K562 (cell line): ENCODE measurements around the gene ADCY9. TPM values are rescaled to one million over a fixed set of nuclear protein-coding genes. Genes with fewer than 3 reads are reported as not detected.

Source experiments
- ATAC-seq: fragments of 200-7000 bp; cut with Tn5 transposase; 3 replicates; pipeline ENCODE4 v1.9.1; 2020; ENCODE audit warnings: moderate library complexity
- BruUV-seq: library from RNA; stranded (reverse); fragments of 400-500 nt; replicated peaks from 2 replicates; lab custom pipeline; 2021; lab: Mats Ljungman, UMichigan
- CTCF ChIA-PET: fragments of 300-600 bp; formaldehyde crosslinking; extraction: SDS; loops from one replicate; lab custom pipeline; 2021; ENCODE audit warnings: low intra/inter-chr PET ratio; lab: Yijun Ruan, JAX
- POLR2A ChIA-PET: fragments of 300-600, 350-650 bp; sonication (Branson Sonifier 250); formaldehyde crosslinking; extraction: SDS; loops from one replicate; lab custom pipeline; 2021; ENCODE audit warnings: antibody characterized with exemption, inconsistent platforms; lab: Yijun Ruan, JAX
- DNase-seq, 4 experiments: peaks; one replicate each; pipeline versions ENCODE4 v3.0.0 to v3.0.0-alpha.2; 2011 to 2018; ENCODE audit warnings: low spot score in 3 of 4, mixed read lengths in 3 of 4; ENCODE audit errors: extremely low read depth in 1 of 4
- FAIRE-seq: peaks from 2 replicates; lab custom pipeline; 2011; peaks lifted over from hg19 to GRCh38; lab: Jason Lieb, UNC
- H2AFZ ChIP-seq: 2 replicates; pipeline ENCODE4 v1.6.0; 2011; ENCODE audit warnings: low read depth, low read length, control low read depth, inconsistent platforms
- H3K27ac ChIP-seq: fragments of 200-600 bp; 3 replicates; pipeline ENCODE4 v1.8.0; 2011; ENCODE audit warnings: low read depth, mild to moderate bottlenecking, control low read depth, inconsistent platforms, low read length, moderate library complexity, mixed read lengths; ENCODE audit errors: extremely low read depth
- H3K27me3 ChIP-seq, 2 experiments: fragments of 300-600 bp in 1 of 2; 2 replicates in 1 of 2; 3 replicates in 1 of 2; pipeline versions ENCODE4 v1.6.0 to v1.8.0; 2011; ENCODE audit warnings: inconsistent platforms in 2 of 2, low read length in 2 of 2, mild to moderate bottlenecking in 1 of 2, mixed read lengths in 1 of 2, moderate library complexity in 1 of 2; ENCODE audit not compliant: control insufficient read depth in 2 of 2, insufficient read depth in 2 of 2
- H3K36me3 ChIP-seq: fragments of 300-600 bp; 3 replicates; pipeline ENCODE4 v1.8.0; 2011; ENCODE audit warnings: mild to moderate bottlenecking, low read length, inconsistent platforms; ENCODE audit not compliant: control insufficient read depth, insufficient read depth
- H3K4me1 ChIP-seq, 2 experiments: fragments of 200-600 bp in 1 of 2; replicated peaks in 1 of 2; 2 replicates in 1 of 2; 3 replicates in 1 of 2; pipeline versions ENCODE4 v1.5.1 to v1.8.0; 2011; ENCODE audit warnings: inconsistent platforms in 2 of 2, low read length in 2 of 2, mild to moderate bottlenecking in 1 of 2, mixed read lengths in 1 of 2, moderate library complexity in 1 of 2; ENCODE audit not compliant: control insufficient read depth in 2 of 2, insufficient read depth in 2 of 2
- H3K4me2 ChIP-seq: 2 replicates; pipeline ENCODE4 v1.6.1; 2011; ENCODE audit warnings: low read length, control low read depth, inconsistent platforms, mixed read lengths; ENCODE audit not compliant: insufficient read depth
- H3K4me3 ChIP-seq: fragments of 200-600 bp; sonication (generic), shearing (Covaris generic); 2 replicates; pipeline ENCODE4 v1.5.1; 2016; ENCODE audit warnings: control low read depth, inconsistent platforms
- H3K79me2 ChIP-seq: fragments of 200-600 bp; 3 replicates; pipeline ENCODE4 v1.8.0; 2011; ENCODE audit warnings: low read length, inconsistent platforms; ENCODE audit not compliant: control insufficient read depth, insufficient read depth
- H3K9ac ChIP-seq, 2 experiments: 2 replicates each; pipeline versions ENCODE4 v1.6.0 to v1.6.1; 2011; ENCODE audit warnings: low read depth in 2 of 2, low read length in 2 of 2, control low read depth in 1 of 2, inconsistent platforms in 1 of 2, mild to moderate bottlenecking in 1 of 2, mixed read lengths in 1 of 2; ENCODE audit not compliant: insufficient read depth in 1 of 2
- H3K9me1 ChIP-seq: one replicate; pipeline ENCODE4 v1.6.0; 2011; ENCODE audit warnings: inconsistent platforms, mild to moderate bottlenecking, low read length, moderate library complexity; ENCODE audit not compliant: control insufficient read depth, insufficient read depth
- H3K9me3 ChIP-seq: replicated peaks from 2 replicates; pipeline ENCODE4 v1.5.1; 2011; ENCODE audit warnings: low read depth, low read length, inconsistent platforms; ENCODE audit not compliant: control insufficient read depth, insufficient read depth
- H4K20me1 ChIP-seq: replicated peaks from 2 replicates; pipeline ENCODE4 v1.6.1; 2011; ENCODE audit warnings: low read length, inconsistent platforms, mixed read lengths; ENCODE audit not compliant: control insufficient read depth, insufficient read depth
- ATF7 ChIP-seq: fragments of 450-650 bp; IDR thresholded peaks from 2 replicates; pipeline ENCODE4 v1.7.1; 2014; ENCODE audit warnings: mild to moderate bottlenecking, moderate library complexity
- CLOCK ChIP-seq: fragments of 250-450 bp; sonication (Bioruptor Pico); IDR thresholded peaks from 2 replicates; pipeline ENCODE4 v1.4.0; 2020; ENCODE audit warnings: mild to moderate bottlenecking, moderate library complexity, borderline replicate concordance
- EGR1 ChIP-seq: fragments of 450-650 bp; conservative IDR thresholded peaks from 2 replicates; pipeline ENCODE4 v1.6.1; 2017; ENCODE audit warnings: mild to moderate bottlenecking
- GTF2B ChIP-seq: IDR thresholded peaks from 2 replicates; pipeline ENCODE4 v1.6.1; 2011; ENCODE audit not compliant: insufficient read length; ENCODE audit errors: extremely low read depth
- JUN ChIP-seq, 2 experiments: sonication (generic) in 1 of 2; formaldehyde crosslinking in 1 of 2; IDR thresholded peaks; 2 replicates each; pipeline versions ENCODE4 v1.6.1 to v1.8.0; 2012 to 2022; ENCODE audit warnings: borderline replicate concordance in 2 of 2, mild to moderate bottlenecking in 2 of 2, improper control_type of control experiment in 1 of 2, low read depth in 1 of 2, low read length in 1 of 2, missing genetic modification reagents in 1 of 2
- RFX7 ChIP-seq: fragments of 250-450 bp; sonication (Bioruptor Pico); IDR thresholded peaks from 2 replicates; pipeline ENCODE4 v1.5.1; 2021; ENCODE audit warnings: mild to moderate bottlenecking
- TAF1 ChIP-seq: IDR thresholded peaks from 2 replicates; pipeline ENCODE4 v1.6.1; 2011; ENCODE audit warnings: mild to moderate bottlenecking, low read length, moderate library complexity; ENCODE audit not compliant: insufficient read depth, control insufficient read depth, severe bottlenecking; ENCODE audit errors: extremely low read depth
- WGBS: fragments of 100-300 bp; shearing (Covaris generic); methylation state at CpG from one replicate; pipeline ENCODE4 v1.1.6; 2016; ENCODE audit warnings: low coverage, mixed read lengths; ENCODE audit not compliant: insufficient coverage; ENCODE audit errors: missing lambda C conversion rate; 5-methylcytosine and 5-hydroxymethylcytosine counted together
- in situ Hi-C: fragments of 300-500 bp; cut with MboI; formaldehyde crosslinking; loops from 4 replicates; pipeline ENCODE4 v1.15.0; 2018; ENCODE audit warnings: inconsistent platforms, mixed read lengths
- intact Hi-C: fragments of 100-400 bp; cut with micrococcal nuclease; formaldehyde crosslinking; loops from 2 replicates; pipeline ENCODE4 v1.14.2; 2022
- polyA plus RNA-seq, 8 experiments: library from polyadenylated mRNA; depleted of rRNA in 4 of 8; stranded (reverse) in 5 of 8; unstranded in 3 of 8; fragments of >200 nt; fragmentation: Nextera tagmentation in 2 of 8; fragmentation: Illumina TruSeq in 1 of 8; extraction: Ambion mirVana in 2 of 8; extraction: Trizol in 1 of 8; gene quantifications; 2 replicates each; pipeline versions ENCODE4 v1.2.1 to v1.2.3, GENCODE V29; 2011 to 2014; ENCODE audit warnings: inconsistent platforms in 1 of 8, missing spikeins in 1 of 8
- total RNA-seq, 7 experiments: library from RNA; depleted of rRNA in 6 of 7; stranded (reverse); fragments of >200 nt in 6 of 7; fragmentation: Illumina TruSeq in 2 of 7; extraction: Trizol in 2 of 7; gene quantifications; 2 replicates each; pipeline versions ENCODE4 v1.2.1 to v1.2.3, GENCODE V29; 2011 to 2021; ENCODE audit warnings: low replicate concordance in 1 of 7
- TF ChIP-seq, protein P1 (sequence below): sonication (generic); formaldehyde crosslinking; IDR thresholded peaks from 2 replicates; pipeline ENCODE4 v1.8.0; 2022; ENCODE audit warnings: missing genetic modification reagents, mild to moderate bottlenecking, moderate library complexity, borderline replicate concordance

Gene ADCY9
- total and polyA plus RNA-seq, 9 of the 15 experiments (the other 6 are each of a cell fraction or from before 2014, with no cell fraction given), result 0.03 to 0.29 (median 0.17) TPM

DNA sequence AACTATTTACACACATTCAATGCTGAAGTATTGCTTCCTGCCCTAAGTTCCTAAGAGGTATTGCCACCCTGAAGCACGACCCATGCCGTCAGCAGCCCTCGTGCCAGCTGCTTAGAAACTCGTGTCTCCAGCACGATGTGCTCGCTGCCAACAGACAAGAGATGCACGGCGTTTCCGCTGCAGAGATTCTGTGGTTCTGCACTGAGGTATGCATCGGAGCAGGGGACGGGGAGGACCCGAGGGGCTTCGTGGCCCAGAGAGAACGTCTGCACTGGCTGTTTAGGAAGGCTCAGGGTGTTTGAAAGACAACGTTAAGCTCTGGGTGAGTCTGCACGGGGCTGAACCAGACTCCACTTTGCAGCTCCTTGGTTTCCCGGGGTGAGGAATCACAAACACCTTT lies 153.0 kb downstream of the ADCY9 start (continued):
- TF ChIP-seq CLOCK (no peak), GTF2B (no peak)

- POLR2A ChIA-PET, result no interaction called here
- H3K36me3 ChIP-seq, result no peaks in the 10 kb centered on the region
- ATAC-seq (peak; percentile 49; the same call in 2 of the 3 replicates), FAIRE-seq (no peak), DNase-seq (peak in 3 of 4 experiments; percentile 35 to 41 (median 40))
- 13% methylated on average over 11 of the region's 11 CpGs for WGBS
- H4K20me1 ChIP-seq, result no peaks in the 10 kb centered on the region
- intact Hi-C loops (no loop called here), in situ Hi-C loops (no loop called here)
- no peak overlapping the region for H3K27ac ChIP-seq
- H3K79me2 ChIP-seq, result no peaks in the 10 kb centered on the region
- TF ChIP-seq EGR1 (peak; percentile 34; the same call in 1 of the 2 replicates), ATF7 (peak; percentile 70), JUN (IDR thresholded peaks at IDR 0.05; ENCODE audit: borderline replicate concordance, low read depth, low read length) (0 out of 2 replicates have a peak, but pooled peaks have one; percentile 17), JUN (CRISPR knock-in tag; IDR thresholded peaks at IDR 0.05; ENCODE audit: borderline replicate concordance) (no peak), RFX7 (no peak), TAF1 (no peak)
- TF ChIP-seq, protein P1, sequence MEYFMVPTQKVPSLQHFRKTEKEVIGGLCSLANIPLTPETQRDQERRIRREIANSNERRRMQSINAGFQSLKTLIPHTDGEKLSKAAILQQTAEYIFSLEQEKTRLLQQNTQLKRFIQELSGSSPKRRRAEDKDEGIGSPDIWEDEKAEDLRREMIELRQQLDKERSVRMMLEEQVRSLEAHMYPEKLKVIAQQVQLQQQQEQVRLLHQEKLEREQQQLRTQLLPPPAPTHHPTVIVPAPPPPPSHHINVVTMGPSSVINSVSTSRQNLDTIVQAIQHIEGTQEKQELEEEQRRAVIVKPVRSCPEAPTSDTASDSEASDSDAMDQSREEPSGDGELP (CRISPR knock-in tag), result peak; percentile 69
- H3K9me3 ChIP-seq, result no peaks in the 10 kb centered on the region
- H3K27me3 ChIP-seq, result peaks cover 50 to 71% of the 10 kb centered on the region in 2 experiments
- CTCF ChIA-PET, result interaction anchor here (0.7 kb wide), 1 partner anchor 21 kb away, joined by 3 read pairs; no protein-coding TSS in a partner anchor
- no peak overlapping the region for H3K9ac ChIP-seq
- H3K4me1 ChIP-seq, result peaks cover 0 to 15% of the 10 kb centered on the region in 2 experiments; a peak in 3 of 5 replicates
- H3K9me1 ChIP-seq, result no peaks in the 10 kb centered on the region
- H3K4me2 ChIP-seq, result no peak overlapping the region
- no TSS peak for BruUV-seq
- no peak overlapping the region for H2AFZ ChIP-seq
- no peak overlapping the region for H3K4me3 ChIP-seq
Measured at GRCh38 chr16:3961449-3961849, 154.8 kb downstream of the ADCY9 start.
